GM19395 (cell line): ENCODE results near the gene CIB2.

Source experiments
- ATAC-seq: cut with Tn5 transposase; IDR thresholded peaks from one replicate; pipeline ENCODE4 v1.9.1; 2021; ENCODE audit warnings: mild to moderate bottlenecking, moderate library complexity; ENCODE audit not compliant: unreplicated experiment

The CIB2 gene

DNA sequence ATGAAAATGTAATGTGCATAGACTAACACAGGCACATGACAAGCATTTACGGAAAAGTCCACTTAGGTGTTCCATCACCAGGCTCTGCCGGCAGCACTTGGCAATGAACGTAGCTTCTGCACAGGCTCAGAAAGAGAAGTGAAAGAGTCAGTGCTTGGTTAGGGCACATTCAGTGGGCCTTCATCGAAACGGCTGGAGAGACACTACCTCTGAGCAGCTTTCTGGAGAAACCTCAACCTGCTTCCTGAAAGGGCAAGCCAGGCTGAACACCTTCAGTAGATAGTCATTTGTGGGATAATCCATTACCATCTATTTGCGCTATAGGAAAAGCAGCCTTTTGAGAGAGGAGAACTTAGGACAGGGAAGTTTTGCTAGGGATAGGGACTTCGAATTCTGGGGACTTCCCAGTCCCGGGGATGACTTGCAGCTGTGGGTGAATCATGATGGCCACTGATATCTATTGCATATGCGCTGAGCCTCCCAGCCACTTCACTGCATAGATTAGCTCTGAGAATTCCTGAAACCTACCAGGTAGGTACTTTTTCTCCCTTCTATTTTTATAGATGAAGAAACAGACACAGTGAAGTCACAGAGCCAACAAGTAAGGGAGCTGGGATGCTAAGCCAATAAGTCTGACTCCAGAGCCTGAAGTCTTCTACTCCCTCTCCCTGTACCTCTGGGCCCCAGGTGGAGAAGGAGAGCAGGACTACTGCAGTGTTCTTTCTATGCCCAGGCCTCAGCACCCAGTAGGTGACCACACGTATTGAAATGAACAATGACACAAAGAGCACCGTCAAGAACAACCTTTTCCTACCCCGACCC is 43.1 kb downstream of the CIB2 start:
- ATAC-seq: peak; percentile 75

DNA sequence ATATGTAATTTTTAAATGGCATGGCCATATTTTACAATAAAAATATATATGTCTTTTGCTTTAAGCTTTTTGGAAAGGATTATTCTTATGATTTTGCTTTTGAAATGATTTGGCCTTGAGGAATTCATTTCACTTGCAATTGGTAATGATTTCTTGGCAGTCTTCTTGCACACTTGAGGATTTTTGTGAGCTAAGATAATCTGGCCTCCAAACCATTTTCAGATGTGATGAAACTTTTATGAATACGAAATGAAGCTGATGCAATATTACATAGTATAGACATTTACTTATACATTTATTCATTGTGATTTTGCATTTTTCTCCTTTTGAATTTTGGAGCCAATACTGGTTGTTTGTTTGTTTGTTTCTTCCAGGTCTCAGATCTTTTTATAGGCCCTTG is 45.3 kb downstream of the CIB2 start:
- ATAC-seq: no peak

DNA sequence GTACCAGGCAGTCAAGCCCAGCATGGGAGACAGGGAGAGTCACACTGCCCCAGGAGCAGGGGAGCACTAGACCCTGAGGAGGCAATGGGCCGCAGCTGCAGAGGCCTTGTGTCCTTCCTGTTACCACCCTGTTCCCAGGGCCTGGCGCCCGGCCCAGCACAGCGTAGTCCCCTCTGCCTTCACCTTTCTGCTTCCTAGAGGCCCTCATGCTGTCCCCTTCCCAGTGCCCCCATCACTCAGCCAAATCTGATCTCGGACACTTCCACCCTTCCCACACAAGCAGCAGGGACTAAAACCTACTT is 46.8 kb downstream of the CIB2 start:
- no peak for ATAC-seq

DNA sequence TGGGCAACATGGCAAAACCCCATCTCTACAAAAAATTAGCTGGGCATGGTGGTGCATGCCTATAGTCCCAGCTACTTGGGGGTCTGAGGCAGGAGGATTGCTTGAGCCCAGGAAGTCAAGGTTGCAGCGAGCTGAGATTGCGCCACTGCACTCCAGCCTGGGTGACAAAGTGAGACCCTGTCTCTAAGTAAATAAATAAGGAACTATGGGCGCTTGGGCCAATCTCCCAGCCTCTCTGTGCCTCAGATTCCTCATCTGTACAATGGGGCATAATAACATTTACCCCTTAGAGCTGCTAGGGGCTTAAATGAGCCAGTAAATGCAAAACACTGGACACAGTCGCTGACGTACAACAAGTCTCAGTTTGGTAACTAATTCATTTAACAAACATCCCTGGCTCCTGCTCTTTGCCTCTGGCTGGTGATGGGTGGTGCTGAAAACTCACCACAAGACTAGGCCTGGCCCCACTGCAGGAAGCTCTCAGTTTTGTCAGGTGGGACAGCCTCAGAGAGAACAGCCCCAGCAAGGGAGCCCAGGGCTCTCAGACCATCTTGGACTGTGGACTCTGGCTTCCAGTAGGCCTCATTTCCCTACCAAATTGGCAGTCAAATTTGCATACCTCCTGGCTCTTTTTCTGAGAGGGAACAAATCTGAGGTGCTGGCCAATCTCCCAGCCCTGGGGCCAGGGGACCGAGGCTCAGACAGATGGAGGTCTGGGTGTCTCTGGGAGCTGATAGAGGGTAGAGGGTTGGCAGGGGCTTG is 47.4 kb downstream of the CIB2 start:
- peak; percentile 64 for ATAC-seq

DNA sequence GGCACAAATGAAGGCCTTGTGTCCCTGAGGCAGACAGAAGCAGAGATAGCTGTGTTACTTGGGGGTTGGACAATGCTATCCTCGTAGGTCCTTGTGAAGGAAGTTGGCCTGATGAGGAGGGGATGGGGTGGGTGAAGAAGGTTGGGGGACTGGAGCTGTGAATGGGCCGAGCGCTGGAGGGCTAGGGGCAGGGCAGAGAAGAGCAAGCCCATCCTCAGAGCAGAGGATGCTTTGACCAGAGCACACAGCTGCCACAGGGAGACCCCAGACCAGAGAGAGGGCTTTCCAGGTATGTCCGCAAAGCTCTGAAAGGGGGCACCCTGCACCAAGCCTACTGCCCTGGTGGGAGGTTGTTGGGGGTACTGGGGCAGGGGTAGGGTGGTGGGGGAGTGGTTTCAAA is 48.1 kb downstream of the CIB2 start:
- ATAC-seq: no peak

DNA sequence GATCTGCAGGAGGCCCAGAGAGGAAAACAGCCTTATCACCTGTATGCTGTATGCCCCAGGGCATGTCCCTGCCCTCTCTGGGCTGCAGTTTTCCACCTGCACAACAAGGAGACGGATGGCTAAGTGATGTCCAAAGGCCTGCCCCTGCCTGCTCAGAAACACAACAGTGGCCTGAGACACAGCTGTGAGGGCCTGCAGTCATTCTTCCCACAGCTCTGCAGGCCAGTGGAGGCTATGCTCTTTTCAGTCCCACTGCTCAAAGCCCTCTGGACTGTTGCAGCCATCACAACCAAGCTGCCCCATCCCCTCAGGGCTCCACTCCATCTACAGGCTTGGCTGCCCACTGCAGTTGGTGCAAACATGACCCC is 48.5 kb downstream of the CIB2 start:
- no peak for ATAC-seq

DNA sequence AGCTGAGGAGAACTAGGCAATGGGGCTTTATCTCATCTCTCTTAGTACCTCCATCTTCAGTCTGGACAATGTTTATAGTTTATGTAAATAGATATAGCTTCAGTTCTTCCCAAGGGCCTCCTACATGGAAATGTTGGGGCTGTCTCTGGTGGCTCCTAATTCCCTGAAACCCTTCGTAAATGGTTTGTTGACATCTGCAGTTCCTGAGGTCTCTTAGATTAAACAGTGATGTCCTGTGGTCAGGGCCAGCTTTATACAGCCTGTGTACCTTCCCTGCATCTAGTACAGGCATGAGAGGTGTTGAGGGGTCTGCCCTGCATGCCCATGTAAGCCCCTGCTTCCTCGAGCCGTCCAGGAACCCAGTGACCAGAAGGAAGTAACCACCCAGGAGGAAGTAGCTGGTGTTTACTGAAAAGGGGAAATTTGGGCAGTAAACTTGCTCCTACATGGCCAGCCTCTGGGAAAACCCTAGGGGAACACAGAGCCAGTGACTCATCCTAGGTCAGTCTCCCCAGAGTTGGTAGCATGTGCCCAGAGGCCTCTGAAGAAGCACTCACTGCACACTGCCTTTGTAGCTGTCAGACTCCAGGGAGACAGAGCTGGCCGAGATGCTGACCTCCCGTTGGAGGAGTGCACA is 49.0 kb downstream of the CIB2 start:
- no peak for ATAC-seq

DNA sequence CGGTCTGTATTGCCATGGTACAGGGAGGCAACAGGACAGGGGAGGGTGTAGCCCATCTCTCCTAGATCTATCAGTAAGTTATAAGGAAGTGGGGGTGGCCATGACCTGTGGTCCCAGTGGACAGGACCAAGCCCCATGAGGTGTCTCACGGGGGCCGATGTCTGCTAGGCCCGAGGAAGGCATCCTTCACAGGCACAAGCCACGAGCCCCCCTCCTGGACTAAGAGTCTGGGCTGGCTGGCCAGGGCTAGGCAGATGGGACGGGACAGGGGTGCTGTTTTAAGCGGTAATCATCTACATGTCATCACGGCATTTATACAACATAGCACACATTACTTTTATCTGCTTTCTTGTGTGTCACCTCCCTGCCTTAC is 51.2 kb downstream of the CIB2 start:
- ATAC-seq: no peak

DNA sequence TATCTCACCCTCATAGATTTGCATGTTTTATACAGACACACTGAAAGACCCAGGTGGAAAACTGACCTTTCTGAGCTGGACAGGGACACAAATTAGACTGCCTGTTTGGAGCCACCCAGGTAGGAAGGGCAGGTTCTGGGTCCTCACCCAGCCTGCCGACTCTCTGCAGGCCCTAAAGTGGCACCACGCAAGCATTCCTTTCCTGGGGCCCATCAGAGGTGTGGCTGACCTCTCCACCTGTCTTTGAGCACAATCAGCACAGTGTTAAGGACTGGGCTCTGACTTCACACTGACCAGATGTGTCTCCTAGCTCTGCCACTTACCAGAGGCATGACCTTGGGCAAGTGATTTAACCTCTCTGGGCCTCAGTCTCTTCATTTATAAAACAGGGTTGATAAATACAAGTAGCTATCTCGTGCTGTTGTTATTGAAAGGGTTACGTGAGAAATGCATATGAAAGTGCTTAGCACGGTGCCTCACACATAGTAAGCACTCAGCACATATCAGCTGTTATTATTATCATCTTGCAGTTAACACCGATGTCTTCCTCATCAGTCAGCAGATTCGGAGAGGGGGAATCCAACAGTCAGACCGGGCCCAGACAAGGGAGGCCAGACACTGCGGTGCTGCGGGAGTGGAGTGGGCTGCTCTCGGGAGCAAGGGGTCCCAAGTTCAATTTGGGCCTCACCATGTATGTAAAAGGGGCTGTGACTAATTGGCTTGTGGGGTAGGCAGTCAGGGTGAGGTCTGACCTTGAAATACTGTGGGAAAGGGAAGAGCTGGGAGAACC is 51.8 kb downstream of the CIB2 start:
- no peak for ATAC-seq

DNA sequence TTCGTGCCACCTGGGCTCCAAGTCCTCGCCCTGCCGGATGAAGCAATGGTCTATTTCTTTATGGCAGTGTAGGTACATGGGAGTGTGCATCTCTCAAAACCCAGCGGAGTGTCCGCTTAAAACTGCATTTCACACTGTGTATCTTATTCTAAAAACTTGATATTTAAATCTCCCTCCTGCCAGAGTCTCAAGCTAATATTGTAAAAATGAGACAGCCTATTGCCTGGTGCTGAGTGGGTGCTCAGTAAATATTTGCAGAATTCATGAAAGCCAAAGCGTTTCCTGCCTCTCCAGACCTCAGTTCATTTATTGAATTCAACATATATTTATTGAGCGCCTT is 53.4 kb downstream of the CIB2 start:
- no peak for ATAC-seq

DNA sequence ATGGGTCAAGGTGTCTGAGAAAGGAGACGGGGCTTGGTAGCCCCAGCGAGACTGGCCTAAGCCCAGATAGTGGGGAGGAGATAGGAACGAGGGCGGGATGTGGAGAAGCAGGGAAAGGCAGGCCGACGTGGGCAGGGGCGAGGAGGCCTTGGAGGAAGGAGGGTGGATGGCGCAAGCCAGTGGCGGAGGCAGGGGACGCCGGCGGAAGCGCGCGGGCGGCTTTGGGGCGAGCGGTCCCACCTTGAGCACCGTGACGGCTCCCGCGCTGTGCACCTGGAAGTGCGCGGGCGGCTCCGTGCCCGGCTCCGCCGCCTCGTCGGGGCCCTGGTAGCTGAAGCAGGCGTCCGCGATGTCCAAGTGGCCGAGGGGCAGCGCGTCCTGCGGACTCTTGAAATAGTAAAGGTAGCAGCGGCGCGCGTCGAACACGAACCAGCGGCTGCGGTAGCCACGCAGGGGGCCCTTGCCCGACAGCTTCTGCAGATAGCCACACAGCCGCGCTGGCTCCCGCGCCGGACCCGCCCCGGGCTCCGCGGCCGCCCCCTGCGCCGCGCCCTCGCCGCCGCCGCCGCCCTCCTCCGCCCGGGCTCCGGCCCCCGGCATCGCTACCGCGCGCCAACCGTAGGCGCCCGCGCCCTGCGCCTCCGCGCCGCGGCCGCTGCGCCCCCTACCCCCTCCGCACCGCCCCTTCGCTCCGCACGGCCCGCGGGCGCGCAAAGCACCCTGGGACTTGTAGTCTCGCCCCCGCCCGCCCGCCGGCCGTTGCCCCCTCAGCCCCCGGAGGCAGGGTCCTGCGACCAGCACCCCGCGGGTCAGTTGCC is 54.0 kb downstream of the CIB2 start, which contains the start of gene TBC1D2B:
TSS of gene TBC1D2B (minus strand) at position 659 of the 818 bp plus-strand sequence. CDS start at position 600, 59 bp downstream.
- ATAC-seq: peak; percentile 74

DNA sequence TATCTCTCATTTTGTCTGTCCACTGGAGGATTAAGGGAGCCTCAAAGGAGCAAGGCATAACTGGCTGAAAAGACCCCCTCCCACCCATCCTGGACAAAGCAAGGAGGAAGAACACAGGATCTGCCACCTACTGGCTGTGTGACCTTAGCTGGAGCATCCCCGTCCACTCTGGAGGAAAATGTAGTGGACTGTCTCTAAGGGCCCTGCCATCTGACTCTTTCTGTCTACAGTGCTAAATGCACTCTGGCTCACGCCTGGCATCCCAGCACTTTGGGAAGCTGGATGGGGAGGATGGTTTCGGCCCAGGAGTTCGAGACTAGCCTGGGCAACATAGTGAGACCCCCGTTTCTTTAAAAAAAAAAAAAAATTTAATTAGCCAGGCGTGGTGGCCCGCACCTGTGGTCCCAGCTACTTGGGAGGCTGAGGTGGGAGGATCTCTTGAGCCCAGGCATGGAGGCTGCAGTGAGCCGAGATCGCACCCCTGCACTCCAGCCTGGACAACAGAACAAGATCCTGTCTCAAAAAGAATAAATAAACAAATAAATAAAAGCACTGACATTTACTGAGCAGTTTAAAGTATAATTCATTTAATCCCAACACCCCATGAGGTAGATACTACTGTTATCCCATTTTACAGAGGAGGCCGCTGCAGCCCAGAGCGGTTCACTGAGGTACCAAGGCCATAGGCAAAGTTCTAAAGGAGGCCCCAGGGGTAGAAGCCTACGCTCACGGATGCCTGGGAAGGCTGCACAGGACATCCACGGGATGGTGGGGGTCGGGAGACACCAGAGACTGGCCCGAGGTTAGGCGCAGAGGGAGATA is 54.8 kb downstream of the CIB2 start:
- ATAC-seq: peak; percentile 24

DNA sequence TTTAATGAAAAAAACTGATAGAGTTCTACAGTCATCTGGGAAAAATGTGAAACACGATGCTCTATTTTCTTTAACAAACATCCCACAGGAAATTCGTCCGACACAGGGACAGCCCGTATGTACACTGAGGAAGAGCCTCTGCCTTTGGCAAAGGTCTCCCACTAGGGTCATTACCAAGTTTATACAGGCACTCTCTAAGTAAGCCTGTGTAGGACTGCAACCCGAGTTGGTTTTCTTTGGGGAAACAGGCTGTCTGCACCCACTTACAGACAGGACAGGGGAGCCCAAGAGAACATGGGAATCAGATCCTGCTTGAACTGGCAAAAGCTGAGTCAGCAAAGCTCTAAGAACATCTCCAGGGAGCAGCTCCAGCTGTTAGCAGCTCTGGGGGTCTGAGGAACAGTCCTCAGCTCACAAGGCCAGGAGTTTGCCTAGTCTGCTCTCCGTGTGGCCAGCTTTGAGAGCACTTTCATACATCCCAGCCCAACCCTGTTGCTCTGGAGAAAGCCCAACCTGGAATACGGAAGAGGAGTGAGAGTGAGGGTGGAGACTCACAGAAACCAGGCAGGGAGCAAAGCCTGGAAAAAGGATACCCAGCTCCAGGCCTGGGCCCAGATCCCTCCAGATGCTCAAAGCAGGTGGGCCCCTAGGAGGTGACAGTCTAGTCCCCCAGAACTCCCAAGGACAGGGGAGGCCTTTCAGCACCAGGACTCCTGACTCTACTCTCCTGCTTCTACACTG is 55.6 kb downstream of the CIB2 start:
- no peak for ATAC-seq

DNA sequence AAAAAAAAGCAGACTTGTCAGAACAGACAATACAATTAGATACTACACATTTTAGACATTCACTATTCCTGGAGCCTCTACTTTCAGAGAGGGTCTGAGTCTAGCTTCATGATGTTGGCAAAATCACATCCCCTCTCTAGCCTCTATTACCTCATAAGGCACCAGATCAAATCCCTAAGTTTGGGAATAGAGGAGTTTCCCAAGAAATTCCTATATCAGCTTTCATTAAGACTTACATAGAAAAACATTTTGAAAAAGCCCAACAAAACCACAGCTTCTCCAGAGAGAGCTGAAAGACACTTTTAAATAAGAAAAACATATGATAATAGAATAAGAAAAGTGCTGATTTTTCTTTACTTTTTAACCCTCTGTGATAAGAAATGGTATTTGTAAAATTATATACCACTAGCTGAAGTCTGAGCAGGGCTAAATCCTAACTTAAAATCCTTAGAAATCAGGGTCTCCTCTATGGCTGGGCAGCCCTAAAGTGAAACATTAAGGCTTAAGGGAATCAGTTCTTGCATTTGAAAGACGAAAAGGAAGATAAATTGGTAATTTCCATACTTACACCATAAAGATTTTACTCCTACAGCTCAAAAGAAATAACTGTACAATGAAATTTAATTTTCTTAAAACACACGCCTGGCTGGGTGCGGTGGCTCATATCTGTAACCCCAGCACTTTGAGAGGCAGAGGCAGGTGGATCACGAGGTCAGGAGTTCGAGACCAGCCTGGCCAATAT is 58.0 kb downstream of the CIB2 start:
- ATAC-seq: no peak

DNA sequence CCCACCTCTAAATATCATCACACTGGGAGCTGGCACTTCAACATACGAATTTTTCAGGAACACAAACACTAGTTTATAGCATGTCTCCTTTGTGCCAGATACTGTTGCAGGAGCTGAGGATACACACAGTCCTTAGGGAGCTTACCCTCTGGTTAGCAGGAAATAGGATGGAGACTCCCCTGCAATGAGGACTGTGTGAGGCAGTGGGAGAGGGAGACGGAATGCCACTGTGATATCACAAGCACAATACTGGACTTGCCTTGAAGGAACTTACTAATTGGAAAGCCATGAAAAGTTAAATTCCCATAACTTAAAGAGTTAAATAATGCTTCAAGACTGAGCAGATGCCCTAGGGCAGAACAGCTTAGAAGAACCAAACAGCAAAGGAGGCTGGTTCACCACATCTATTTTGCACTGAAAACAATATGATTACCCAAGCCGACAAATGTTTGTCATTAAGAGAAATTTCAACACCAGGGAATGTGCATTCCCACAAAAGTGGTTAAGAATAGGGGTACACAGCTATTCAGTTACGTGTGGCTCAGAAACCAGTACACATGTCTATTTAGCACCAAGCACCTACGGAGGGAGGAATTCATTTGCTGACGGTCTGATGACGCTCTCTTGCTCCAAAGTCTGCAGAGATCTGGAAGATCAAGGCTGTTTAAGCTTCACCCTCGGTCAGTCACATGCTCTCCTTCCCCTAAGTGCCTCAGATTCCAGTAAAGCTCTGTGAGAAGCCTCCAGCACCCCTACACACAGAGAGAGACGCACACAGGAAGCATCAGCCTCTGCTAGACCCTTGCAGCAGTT is 59.0 kb downstream of the CIB2 start:
- no peak for ATAC-seq

DNA sequence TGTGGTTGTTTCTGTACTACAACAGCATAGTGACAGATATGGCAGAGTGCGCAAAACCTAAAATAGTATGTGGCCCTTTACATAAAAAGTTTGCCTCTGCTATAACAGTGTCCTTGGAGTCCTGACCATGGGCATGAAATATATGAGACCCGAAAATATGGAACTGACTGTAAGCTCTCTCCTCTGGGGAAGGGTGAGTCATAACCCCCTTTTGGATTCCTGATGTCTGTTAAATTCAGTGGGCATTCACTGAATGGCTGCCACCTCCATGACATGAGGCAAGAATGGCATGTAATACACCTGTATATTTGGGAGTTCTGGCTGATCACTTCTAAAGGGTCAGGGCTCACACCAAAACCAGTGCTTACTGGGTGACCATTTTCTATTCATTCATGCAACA is 59.9 kb downstream of the CIB2 start:
- ATAC-seq: no peak

DNA sequence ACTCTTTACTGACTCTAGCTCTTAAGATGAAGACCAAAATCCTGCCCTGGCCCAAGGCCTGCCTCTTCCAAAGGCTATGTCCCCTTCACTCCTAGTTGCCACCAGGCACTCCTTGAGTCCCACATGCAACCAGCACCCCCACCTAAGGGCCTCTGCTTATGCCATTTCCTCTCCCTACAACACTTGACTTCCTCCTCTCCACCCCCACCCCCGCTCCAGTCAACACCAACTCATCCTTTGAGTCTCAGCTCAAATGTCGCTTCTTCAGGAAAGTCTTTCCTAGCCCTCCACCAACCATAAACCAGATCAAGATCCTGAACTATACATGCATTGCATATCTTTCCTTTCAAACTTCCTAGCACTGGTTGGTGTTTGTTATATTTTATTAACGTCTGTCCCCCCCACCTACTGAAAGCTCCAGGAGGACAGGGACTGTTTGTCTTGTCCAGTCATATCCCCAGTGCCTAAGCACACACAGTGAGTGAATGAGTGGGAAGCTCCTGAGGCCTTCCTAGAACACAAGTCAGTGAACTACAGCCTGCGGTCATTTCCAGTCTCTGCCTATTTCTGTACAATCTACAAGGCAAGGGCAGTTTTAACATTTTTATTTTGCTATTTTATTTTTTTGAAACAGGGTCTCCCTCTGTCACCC is 61.1 kb downstream of the CIB2 start:
- no peak for ATAC-seq
